ENCODE data around the gene GRB7. TPM values are rescaled to one million over a fixed set of nuclear protein-coding genes. Genes with fewer than 3 reads are reported as not detected.

The GRB7 gene
- total RNA-seq, 2 donors from 2014 or later = 3.4 to 5.8 TPM

DNA sequence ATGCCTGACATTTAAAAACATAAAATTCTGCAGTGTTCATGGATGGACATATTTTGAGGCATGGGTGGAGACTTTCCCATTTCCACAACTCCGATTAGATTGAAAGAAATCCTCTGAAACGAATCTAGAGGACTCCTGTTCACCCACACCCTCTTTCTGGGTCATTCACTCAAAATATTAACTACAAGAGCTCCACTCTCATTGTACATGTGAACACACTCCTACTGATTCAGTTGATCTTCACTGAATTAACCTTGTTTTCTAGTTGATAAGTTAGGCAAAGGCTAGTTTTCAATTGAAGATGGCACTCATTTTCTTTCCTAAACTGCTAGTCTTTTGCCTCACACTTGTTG lies 44.1 kb downstream of the GRB7 start:
- no peak for DNase-seq (ENCODE audit: low spot score)
- peaks cover 0 to 4% of the 10 kb centered on the region in 2 donors for H3K27me3 ChIP-seq
- H3K4me1 ChIP-seq = no peaks in the 10 kb centered on the region
- H3K36me3 ChIP-seq = no peaks in the 10 kb centered on the region
- no peaks in the 10 kb centered on the region for H3K9me3 ChIP-seq
- H3K4me3 ChIP-seq = no peak overlapping the region
- TF ChIP-seq, protein P1, sequence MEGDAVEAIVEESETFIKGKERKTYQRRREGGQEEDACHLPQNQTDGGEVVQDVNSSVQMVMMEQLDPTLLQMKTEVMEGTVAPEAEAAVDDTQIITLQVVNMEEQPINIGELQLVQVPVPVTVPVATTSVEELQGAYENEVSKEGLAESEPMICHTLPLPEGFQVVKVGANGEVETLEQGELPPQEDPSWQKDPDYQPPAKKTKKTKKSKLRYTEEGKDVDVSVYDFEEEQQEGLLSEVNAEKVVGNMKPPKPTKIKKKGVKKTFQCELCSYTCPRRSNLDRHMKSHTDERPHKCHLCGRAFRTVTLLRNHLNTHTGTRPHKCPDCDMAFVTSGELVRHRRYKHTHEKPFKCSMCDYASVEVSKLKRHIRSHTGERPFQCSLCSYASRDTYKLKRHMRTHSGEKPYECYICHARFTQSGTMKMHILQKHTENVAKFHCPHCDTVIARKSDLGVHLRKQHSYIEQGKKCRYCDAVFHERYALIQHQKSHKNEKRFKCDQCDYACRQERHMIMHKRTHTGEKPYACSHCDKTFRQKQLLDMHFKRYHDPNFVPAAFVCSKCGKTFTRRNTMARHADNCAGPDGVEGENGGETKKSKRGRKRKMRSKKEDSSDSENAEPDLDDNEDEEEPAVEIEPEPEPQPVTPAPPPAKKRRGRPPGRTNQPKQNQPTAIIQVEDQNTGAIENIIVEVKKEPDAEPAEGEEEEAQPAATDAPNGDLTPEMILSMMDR (IDR thresholded peaks at IDR 0.05) = no peak
- H3K27ac ChIP-seq = no peak overlapping the region

DNA sequence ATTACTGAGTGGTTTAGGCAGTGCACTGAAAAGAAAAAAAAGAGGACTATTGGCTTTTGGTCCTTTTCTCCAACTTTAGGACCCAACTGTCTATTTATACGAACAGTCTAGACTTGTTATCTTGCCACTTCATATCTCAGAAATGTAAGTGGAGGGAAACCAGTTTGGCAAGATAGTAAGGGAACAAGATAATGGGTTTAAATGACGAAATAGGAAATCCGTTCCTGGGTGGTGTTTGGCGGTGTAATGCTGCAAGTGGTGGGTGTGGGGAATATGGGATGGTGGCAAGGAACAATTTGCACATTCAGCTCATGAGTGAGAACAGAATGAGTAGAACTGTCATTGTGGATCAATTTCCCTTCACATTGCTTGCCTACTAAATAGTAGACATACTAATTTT lies 44.7 kb downstream of the GRB7 start:
- no peak overlapping the region for H3K4me3 ChIP-seq
- H3K36me3 ChIP-seq = no peaks in the 10 kb centered on the region
- no peaks in the 10 kb centered on the region for H3K4me1 ChIP-seq
- H3K27ac ChIP-seq = no peak overlapping the region
- DNase-seq (ENCODE audit: low spot score) = no peak
- TF ChIP-seq, protein P1 (IDR thresholded peaks at IDR 0.05) = no peak
- H3K27me3 ChIP-seq = peaks cover 0 to 4% of the 10 kb centered on the region in 2 donors
- H3K9me3 ChIP-seq = no peaks in the 10 kb centered on the region

DNA sequence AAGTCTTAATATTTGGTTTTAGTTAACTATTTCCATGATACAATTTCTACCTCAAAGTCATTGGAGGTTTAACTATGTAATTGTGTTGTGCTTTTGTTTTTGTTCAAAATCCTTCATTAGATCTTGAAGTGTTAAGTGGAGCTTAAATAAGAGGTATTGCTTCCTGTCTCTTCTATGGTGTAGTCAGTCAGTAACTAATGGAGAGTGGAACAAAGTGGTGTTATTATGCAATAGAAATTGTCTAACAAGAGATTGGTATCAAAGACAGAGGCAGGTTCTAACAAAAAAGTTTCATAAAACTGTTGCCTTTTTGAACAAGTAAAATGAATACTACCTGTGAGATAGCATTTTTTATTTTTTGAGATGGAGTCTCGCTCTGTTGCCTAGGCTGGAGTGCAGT lies 45.2 kb downstream of the GRB7 start:
- Histone ChIP-seq H3K4me3 (no peak overlapping the region), H3K27ac (no peak overlapping the region), H3K27me3 (peaks cover 0 to 4% of the 10 kb centered on the region in 2 donors), H3K36me3 (no peaks in the 10 kb centered on the region), H3K9me3 (no peaks in the 10 kb centered on the region), H3K4me1 (no peaks in the 10 kb centered on the region)
- DNase-seq (ENCODE audit: low spot score) = no peak
- TF ChIP-seq, protein P1 (IDR thresholded peaks at IDR 0.05) = no peak

DNA sequence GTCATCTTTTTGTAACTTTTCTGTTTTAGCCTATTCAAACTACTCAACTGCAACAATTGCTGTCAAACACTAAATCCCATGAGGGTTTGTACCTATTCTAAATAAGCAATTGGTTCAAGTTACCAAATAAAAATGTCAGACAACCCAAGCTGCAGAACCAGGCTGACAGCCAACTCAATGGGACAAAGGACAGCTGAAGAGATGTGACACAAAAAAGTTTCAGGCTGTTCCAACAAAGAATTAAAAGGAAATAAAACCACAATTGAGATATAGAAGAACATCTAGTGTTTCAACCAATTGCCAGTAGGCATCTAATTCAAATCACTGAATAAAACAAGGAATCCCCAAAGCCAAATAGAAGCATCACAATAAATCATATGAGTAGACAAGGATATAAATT lies 49.3 kb downstream of the GRB7 start:
- TF ChIP-seq, protein P1 (IDR thresholded peaks at IDR 0.05) = no peak

DNA sequence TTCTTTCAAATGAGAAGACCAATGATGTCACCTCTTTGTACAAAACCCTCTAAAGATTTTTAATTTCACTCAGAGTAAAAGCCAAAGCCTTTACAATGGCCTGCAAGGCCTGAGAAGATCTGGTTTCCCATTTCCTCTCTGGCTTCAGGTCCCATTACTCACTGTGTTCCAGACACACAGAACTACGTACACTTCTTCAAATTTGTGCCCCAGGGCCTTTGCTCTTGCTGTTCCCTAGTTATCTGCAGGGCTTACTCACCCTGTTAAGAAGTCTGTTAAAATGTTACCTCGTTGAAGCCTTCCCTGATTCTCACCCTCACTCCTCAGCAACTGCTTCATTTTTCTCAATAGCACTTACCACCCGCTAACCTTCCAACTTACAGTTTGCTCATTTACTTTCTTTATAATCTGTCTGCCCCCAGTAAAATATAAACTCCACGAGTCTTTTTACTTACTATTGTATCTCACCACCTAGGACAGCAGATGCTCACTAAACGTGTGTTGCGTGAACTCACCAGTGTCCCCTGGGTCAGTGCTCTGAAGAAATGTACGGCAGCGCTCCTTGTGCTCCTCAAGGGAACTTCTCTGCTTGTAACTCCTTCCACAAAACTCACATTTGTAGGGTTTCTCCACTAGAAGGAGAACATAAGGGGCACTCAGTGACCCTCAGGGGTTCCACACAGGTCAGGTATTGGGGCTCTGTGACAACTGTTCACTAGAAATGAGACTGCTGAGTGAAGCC lies 50.2 kb downstream of the GRB7 start:
- Histone ChIP-seq H3K4me3 (no peak overlapping the region), H3K4me1 (no peaks in the 10 kb centered on the region), H3K27ac (no peak overlapping the region), H3K27me3 (no peaks in the 10 kb centered on the region), H3K9me3 (no peaks in the 10 kb centered on the region), H3K36me3 (no peaks in the 10 kb centered on the region)
- no peak for DNase-seq (ENCODE audit: low spot score)
- TF ChIP-seq, protein P1 (IDR thresholded peaks at IDR 0.05) = no peak

More for the DNA sequence above, 49.3 kb downstream of the GRB7 start:
- Histone ChIP-seq H3K4me1 (no peaks in the 10 kb centered on the region), H3K36me3 (no peaks in the 10 kb centered on the region), H3K4me3 (no peak overlapping the region), H3K9me3 (no peaks in the 10 kb centered on the region), H3K27ac (no peak overlapping the region), H3K27me3 (no peaks in the 10 kb centered on the region)
- no peak for DNase-seq (ENCODE audit: low spot score)

All from right atrium auricular region (tissue), 2 donors.